MM.1S (cell line): ENCODE data around the gene LANCL2.

Experiments
- DNase-seq: peaks from one replicate; pipeline ENCODE4 v3.0.0-alpha.2; 2015
- H2AFZ ChIP-seq: fragments of 300-600 bp; sonication (generic); 2 replicates; pipeline ENCODE4 v1.6.0; 2016; ENCODE audit warnings: antibody characterized with exemption, low read length
- H3F3A ChIP-seq: fragments of 300-600 bp; sonication (generic); 2 replicates; pipeline ENCODE4 v1.6.1; 2016; ENCODE audit warnings: mild to moderate bottlenecking, antibody characterized with exemption, low read length, moderate library complexity, mixed read lengths; ENCODE audit not compliant: insufficient read depth
- H3K27ac ChIP-seq: fragments of 300-600 bp; sonication (generic); 2 replicates; pipeline ENCODE4 v1.5.1; 2016; ENCODE audit warnings: mild to moderate bottlenecking, low read length
- H3K27me3 ChIP-seq: fragments of 300-600 bp; sonication (generic); replicated peaks from 2 replicates; pipeline ENCODE4 v1.6.0; 2016; ENCODE audit warnings: low read length; ENCODE audit not compliant: insufficient read depth
- H3K36me3 ChIP-seq: fragments of 300-600 bp; sonication (generic); replicated peaks from 2 replicates; pipeline ENCODE4 v1.6.1; 2016; ENCODE audit warnings: mild to moderate bottlenecking, low read length, mixed read lengths; ENCODE audit not compliant: insufficient read depth
- H3K4me1 ChIP-seq: fragments of 300-600 bp; sonication (generic); 2 replicates; pipeline ENCODE4 v1.6.1; 2016; ENCODE audit warnings: low read length, mixed read lengths
- H3K4me2 ChIP-seq: fragments of 300-600 bp; sonication (generic); 2 replicates; pipeline ENCODE4 v1.6.0; 2016; ENCODE audit warnings: low read depth, low read length
- H3K4me3 ChIP-seq: fragments of 300-600 bp; sonication (generic); 2 replicates; pipeline ENCODE4 v1.5.1; 2016; ENCODE audit warnings: low read length, mixed read lengths
- H3K79me2 ChIP-seq: fragments of 300-600 bp; sonication (generic); 2 replicates; pipeline ENCODE4 v1.6.1; 2016; ENCODE audit warnings: mixed run types, low read length, mixed read lengths
- H3K9ac ChIP-seq: fragments of 300-600 bp; sonication (generic); 2 replicates; pipeline ENCODE4 v1.6.1; 2016; ENCODE audit warnings: low read length, mixed read lengths
- H3K9me2 ChIP-seq: fragments of 300-600 bp; sonication (generic); replicated peaks from 2 replicates; pipeline ENCODE4 v1.6.1; 2016; ENCODE audit warnings: mild to moderate bottlenecking, low read length, mixed read lengths; ENCODE audit not compliant: insufficient read depth
- H3K9me3 ChIP-seq: fragments of 300-600 bp; sonication (generic); replicated peaks from 2 replicates; pipeline ENCODE4 v1.6.1; 2016; ENCODE audit warnings: mild to moderate bottlenecking, low read length, mixed read lengths; ENCODE audit not compliant: insufficient read depth
- H4K20me1 ChIP-seq: fragments of 300-600 bp; sonication (generic); 2 replicates; pipeline ENCODE4 v1.6.1; 2016; ENCODE audit warnings: mild to moderate bottlenecking, low read length, moderate library complexity, mixed read lengths; ENCODE audit not compliant: insufficient read depth
- EZH2 ChIP-seq: fragments of 300-600 bp; sonication (generic); optimal IDR thresholded peaks from 2 replicates; pipeline ENCODE3; 2017; ENCODE audit warnings: low read depth, mild to moderate bottlenecking, antibody characterized with exemption, low read length, mixed read lengths
- EZH2phosphoT487 ChIP-seq: fragments of 300-600 bp; sonication (generic); IDR thresholded peaks from 2 replicates; pipeline ENCODE4 v1.6.1; 2018; ENCODE audit warnings: antibody characterized with exemption, low read length
- TF ChIP-seq, protein P1 (sequence below): fragments of 300-600 bp; sonication (generic); IDR thresholded peaks from 2 replicates; pipeline ENCODE4 v1.5.1; 2016; ENCODE audit warnings: antibody characterized with exemption, low read length, mixed read lengths

The LANCL2 gene

GRCh38 chr7:55441002-55441401, 75.9 kb downstream of the LANCL2 start:
- no peak overlapping the region for H3K9ac ChIP-seq
- no peaks in the 10 kb centered on the region for H3K36me3 ChIP-seq
- no peak overlapping the region for H3K27ac ChIP-seq
- 0 out of 2 replicates have a peak, but pooled peaks cover 2% of the 10 kb centered on the region for H3F3A ChIP-seq
- H3K9me2 ChIP-seq, result no peaks in the 10 kb centered on the region
- no peak overlapping the region for H3K4me3 ChIP-seq
- no peaks in the 10 kb centered on the region for H3K4me1 ChIP-seq
- no peak overlapping the region for H2AFZ ChIP-seq
- DNase-seq, result no peak
- no peaks in the 10 kb centered on the region for H3K9me3 ChIP-seq
- no peak overlapping the region for H3K4me2 ChIP-seq
- TF ChIP-seq EZH2, result no peak
- TF ChIP-seq, protein P1, sequence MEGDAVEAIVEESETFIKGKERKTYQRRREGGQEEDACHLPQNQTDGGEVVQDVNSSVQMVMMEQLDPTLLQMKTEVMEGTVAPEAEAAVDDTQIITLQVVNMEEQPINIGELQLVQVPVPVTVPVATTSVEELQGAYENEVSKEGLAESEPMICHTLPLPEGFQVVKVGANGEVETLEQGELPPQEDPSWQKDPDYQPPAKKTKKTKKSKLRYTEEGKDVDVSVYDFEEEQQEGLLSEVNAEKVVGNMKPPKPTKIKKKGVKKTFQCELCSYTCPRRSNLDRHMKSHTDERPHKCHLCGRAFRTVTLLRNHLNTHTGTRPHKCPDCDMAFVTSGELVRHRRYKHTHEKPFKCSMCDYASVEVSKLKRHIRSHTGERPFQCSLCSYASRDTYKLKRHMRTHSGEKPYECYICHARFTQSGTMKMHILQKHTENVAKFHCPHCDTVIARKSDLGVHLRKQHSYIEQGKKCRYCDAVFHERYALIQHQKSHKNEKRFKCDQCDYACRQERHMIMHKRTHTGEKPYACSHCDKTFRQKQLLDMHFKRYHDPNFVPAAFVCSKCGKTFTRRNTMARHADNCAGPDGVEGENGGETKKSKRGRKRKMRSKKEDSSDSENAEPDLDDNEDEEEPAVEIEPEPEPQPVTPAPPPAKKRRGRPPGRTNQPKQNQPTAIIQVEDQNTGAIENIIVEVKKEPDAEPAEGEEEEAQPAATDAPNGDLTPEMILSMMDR, result no peak
- TF ChIP-seq EZH2phosphoT487, result no peak
- H3K27me3 ChIP-seq, result no peaks in the 10 kb centered on the region
- no peaks in the 10 kb centered on the region for H3K79me2 ChIP-seq
- H4K20me1 ChIP-seq, result no peaks in the 10 kb centered on the region

DNA sequence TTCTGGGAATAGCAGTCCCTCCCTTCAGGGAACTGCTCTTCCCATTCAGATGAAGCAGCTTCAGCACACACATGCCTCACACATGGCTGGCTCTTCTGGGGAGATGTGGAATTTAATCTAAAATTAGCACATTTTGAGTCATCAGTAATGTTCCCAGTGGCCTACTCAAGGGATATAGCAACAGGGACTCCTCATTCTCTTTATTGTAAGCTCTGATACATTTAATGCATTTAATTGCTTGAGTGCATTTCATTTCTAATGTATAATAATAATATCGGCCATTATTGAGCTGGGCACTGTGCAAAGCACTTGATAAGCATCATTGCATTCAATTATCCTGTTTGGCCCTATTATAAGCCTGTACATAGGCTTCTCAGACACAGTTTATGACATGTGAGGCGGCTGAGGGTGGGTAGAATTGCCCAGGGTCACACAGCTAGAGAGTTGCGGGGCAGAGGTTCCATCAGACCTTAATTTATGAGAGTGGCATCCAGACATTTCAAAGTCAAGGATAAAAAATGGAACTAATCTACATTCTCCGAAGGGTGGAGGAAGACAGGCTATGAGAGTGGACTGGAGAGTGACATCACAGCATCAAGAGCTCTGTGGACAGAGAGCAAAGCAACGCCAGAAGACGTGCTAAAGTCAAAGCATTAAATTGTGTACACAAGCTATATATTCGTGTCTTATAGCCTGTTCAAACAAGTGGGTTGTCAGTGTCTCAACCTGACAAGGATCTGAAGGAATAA, 76.8 kb downstream of the LANCL2 start:
- H3K9ac ChIP-seq, result no peak overlapping the region
- H3K27me3 ChIP-seq, result no peaks in the 10 kb centered on the region
- no peak overlapping the region for H2AFZ ChIP-seq
- H3K4me1 ChIP-seq, result no peaks in the 10 kb centered on the region
- no peak overlapping the region for H3K4me3 ChIP-seq
- no peaks in the 10 kb centered on the region for H3K9me2 ChIP-seq
- H3K9me3 ChIP-seq, result no peaks in the 10 kb centered on the region
- no peak overlapping the region for H3K4me2 ChIP-seq
- no peak overlapping the region for H3K27ac ChIP-seq
- H3K79me2 ChIP-seq, result no peaks in the 10 kb centered on the region
- H3F3A ChIP-seq, result no peaks in the 10 kb centered on the region
- TF ChIP-seq EZH2, result no peak
- H3K36me3 ChIP-seq, result no peaks in the 10 kb centered on the region
- DNase-seq, result no peak
- H4K20me1 ChIP-seq, result no peaks in the 10 kb centered on the region

DNA sequence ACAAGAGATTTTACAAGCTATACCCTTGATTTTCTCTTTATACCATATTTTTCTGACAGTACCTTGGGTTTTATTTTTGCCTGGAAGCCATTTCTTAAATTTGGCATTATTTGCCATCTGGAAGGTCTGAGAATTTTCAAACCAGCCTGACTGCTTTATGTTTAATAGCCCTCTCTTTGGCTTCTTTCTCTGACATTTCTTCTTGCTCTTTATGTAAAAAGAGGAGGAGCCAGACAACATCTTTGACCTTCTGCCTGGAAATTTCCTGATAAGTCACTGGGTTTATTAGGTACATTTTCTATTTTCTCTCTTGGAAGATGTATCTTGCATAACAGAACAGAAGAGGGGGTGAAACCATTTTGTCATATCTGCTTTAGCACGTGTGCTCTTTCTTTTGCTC, 79.6 kb downstream of the LANCL2 start:
- Histone ChIP-seq H4K20me1 (no peaks in the 10 kb centered on the region), H3K9me3 (no peaks in the 10 kb centered on the region), H3K4me2 (no peak overlapping the region), H3K79me2 (no peaks in the 10 kb centered on the region), H3K4me1 (no peaks in the 10 kb centered on the region), H3K9ac (no peak overlapping the region), H3K27me3 (no peaks in the 10 kb centered on the region), H3K9me2 (no peaks in the 10 kb centered on the region), H3F3A (no peaks in the 10 kb centered on the region; the same call in 1 of the 2 replicates), H3K4me3 (no peak overlapping the region), H3K36me3 (no peaks in the 10 kb centered on the region), H2AFZ (no peak overlapping the region), H3K27ac (no peak overlapping the region)
- TF ChIP-seq, protein P1, result no peak
- TF ChIP-seq EZH2phosphoT487, result no peak
- TF ChIP-seq EZH2, result no peak
- DNase-seq, result no peak

DNA sequence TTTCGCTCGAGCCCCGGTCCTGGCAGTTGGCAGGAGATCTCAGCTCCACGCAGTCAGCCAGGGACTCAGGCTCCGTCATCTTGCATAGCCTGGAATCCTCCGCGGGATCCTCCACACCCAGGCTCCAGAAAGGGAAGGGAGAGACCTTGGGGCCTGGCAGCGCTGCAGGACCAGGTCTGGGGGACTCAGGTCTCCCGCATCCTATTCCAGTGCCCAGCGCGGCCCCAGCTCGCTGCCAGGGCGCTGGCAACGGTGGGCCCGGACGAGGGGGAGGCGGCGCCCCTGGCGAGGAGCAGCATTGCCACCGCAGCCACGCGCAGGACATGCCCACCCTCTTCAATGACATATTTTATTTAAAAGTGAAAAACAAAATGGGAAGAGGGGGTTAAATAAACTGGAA, 83.4 kb downstream of the LANCL2 start:
- H3K9ac ChIP-seq, result no peak overlapping the region
- H3K4me3 ChIP-seq, result no peak overlapping the region
- H3K9me2 ChIP-seq, result no peaks in the 10 kb centered on the region
- H2AFZ ChIP-seq, result no peak overlapping the region
- H3F3A ChIP-seq, result no peaks in the 10 kb centered on the region; the same call in 1 of the 2 replicates
- no peak for DNase-seq
- H3K27me3 ChIP-seq, result no peaks in the 10 kb centered on the region
- no peaks in the 10 kb centered on the region for H3K79me2 ChIP-seq
- H3K9me3 ChIP-seq, result no peaks in the 10 kb centered on the region
- no peaks in the 10 kb centered on the region for H3K4me1 ChIP-seq
- no peaks in the 10 kb centered on the region for H4K20me1 ChIP-seq
- TF ChIP-seq EZH2phosphoT487 (no peak), EZH2 (no peak)
- TF ChIP-seq, protein P1, result no peak
- no peaks in the 10 kb centered on the region; the same call in 1 of the 2 replicates for H3K36me3 ChIP-seq
- no peak overlapping the region for H3K27ac ChIP-seq
- no peak overlapping the region for H3K4me2 ChIP-seq
